Activated B cell treated with CpG ODN at 0.5 μM for 24 hours (primary cell): ENCODE measurements around the gene PLSCR4. TPM values are rescaled to one million over a fixed set of nuclear protein-coding genes. Genes with fewer than 3 reads are reported as not detected.

Source experiments
- ATAC-seq: fragments of 200-7000 bp; cut with Tn5 transposase; one replicate; pipeline ENCODE4 v1.10.0; 2021; ENCODE audit warnings: low read depth, mild to moderate bottlenecking, moderate library complexity
- CTCF ChIA-PET: fragments of 350-600 bp; sonication (Branson Sonifier 250); formaldehyde crosslinking; loops from one replicate; lab custom pipeline; 2021; ENCODE audit warnings: antibody characterized with exemption; lab: Charles Lee
- POLR2A ChIA-PET: fragments of 350-600 bp; sonication (Branson Sonifier 250); formaldehyde crosslinking; loops from one replicate; lab custom pipeline; 2021; ENCODE audit warnings: antibody characterized with exemption; lab: Charles Lee
- DNase-seq: peaks from one replicate; pipeline ENCODE4 v3.0.0; 2022
- H3K27ac Mint-ChIP-seq: one replicate; pipeline ENCODE4 v1.8.0; 2020; ENCODE audit warnings: mixed read lengths
- H3K27me3 Mint-ChIP-seq: one replicate; pipeline ENCODE4 v1.8.0; 2021; ENCODE audit warnings: mixed read lengths
- H3K36me3 Mint-ChIP-seq: one replicate; pipeline ENCODE4 v1.8.0; 2021; ENCODE audit warnings: low read depth, mixed read lengths
- H3K4me1 Mint-ChIP-seq: one replicate; pipeline ENCODE4 v1.8.0; 2021; ENCODE audit warnings: mixed read lengths
- H3K4me3 Mint-ChIP-seq: one replicate; pipeline ENCODE4 v1.8.0; 2020; ENCODE audit warnings: mild to moderate bottlenecking, mixed read lengths
- H3K9me3 Mint-ChIP-seq: one replicate; pipeline ENCODE4 v1.8.0; 2020; ENCODE audit warnings: mixed read lengths
- CTCF ChIP-seq: fragments of 200-600 bp; IDR thresholded peaks from one replicate; pipeline ENCODE4 v1.8.0; 2022; ENCODE audit warnings: antibody characterized with exemption, mild to moderate bottlenecking
- intact Hi-C: fragments of 100-400 bp; cut with micrococcal nuclease; formaldehyde crosslinking; loops from one replicate; pipeline ENCODE4 v1.15.1; 2024
- total RNA-seq: library from RNA; stranded (reverse); gene quantifications from 2 replicates; pipeline ENCODE4 v1.2.3, GENCODE V29; 2022

PLSCR4 gene
- total RNA-seq, 1 donor from 2014 or later = not detected

- no peak for TF ChIP-seq CTCF
- no peaks in the 10 kb centered on the region for H3K36me3 Mint-ChIP-seq
- peaks cover 14% of the 10 kb centered on the region for H3K27me3 Mint-ChIP-seq
- ChIA-PET POLR2A (no interaction called here), CTCF (no interaction called here)
- H3K4me3 Mint-ChIP-seq = no peak overlapping the region
- H3K27ac Mint-ChIP-seq = no peak overlapping the region
- no peaks in the 10 kb centered on the region for H3K9me3 Mint-ChIP-seq
- peaks cover 7% of the 10 kb centered on the region for H3K4me1 Mint-ChIP-seq
- no peak for ATAC-seq
- DNase-seq = no peak
- intact Hi-C loops = no loop called here
Measured at GRCh38 chr3:146246526-146246925, 4.4 kb downstream of the PLSCR4 start.

GRCh38 chr3:146243559-146243958 is 7.3 kb downstream of the PLSCR4 start:
- no peak for DNase-seq

GRCh38 chr3:146241523-146242240 is 9.2 kb downstream of the PLSCR4 start:
- intact Hi-C loops = no loop called here
- Mint-ChIP-seq H3K4me1 (no peaks in the 10 kb centered on the region), H3K36me3 (no peaks in the 10 kb centered on the region), H3K4me3 (no peak overlapping the region), H3K27me3 (no peaks in the 10 kb centered on the region), H3K9me3 (peaks cover 7% of the 10 kb centered on the region), H3K27ac (no peak overlapping the region)
- no peak for ATAC-seq
- ChIA-PET CTCF (no interaction called here), POLR2A (no interaction called here)
- no peak for TF ChIP-seq CTCF
- DNase-seq = no peak

More at GRCh38 chr3:146243559-146243958, 7.3 kb downstream of the PLSCR4 start:
- Mint-ChIP-seq H3K27ac (no peak overlapping the region), H3K36me3 (no peaks in the 10 kb centered on the region), H3K27me3 (peaks cover 2% of the 10 kb centered on the region), H3K9me3 (no peaks in the 10 kb centered on the region), H3K4me3 (no peak overlapping the region), H3K4me1 (no peaks in the 10 kb centered on the region)
- no peak for TF ChIP-seq CTCF
- ChIA-PET CTCF (no interaction called here), POLR2A (no interaction called here)
- no peak for ATAC-seq
- intact Hi-C loops = no loop called here

GRCh38 chr3:146233487-146233886 is 17.4 kb downstream of the PLSCR4 start:
- H3K4me3 Mint-ChIP-seq = no peak overlapping the region
- ChIA-PET CTCF (no interaction called here), POLR2A (no interaction called here)
- intact Hi-C loops = no loop called here
- no peaks in the 10 kb centered on the region for H3K4me1 Mint-ChIP-seq
- no peak for TF ChIP-seq CTCF
- DNase-seq = no peak
- no peak for ATAC-seq
- H3K9me3 Mint-ChIP-seq = peaks cover 25% of the 10 kb centered on the region
- no peak overlapping the region for H3K27ac Mint-ChIP-seq
- no peaks in the 10 kb centered on the region for H3K27me3 Mint-ChIP-seq
- H3K36me3 Mint-ChIP-seq = no peaks in the 10 kb centered on the region

GRCh38 chr3:146227486-146227885 is 23.4 kb downstream of the PLSCR4 start:
- intact Hi-C loops = no loop called here
- Mint-ChIP-seq H3K27ac (no peak overlapping the region), H3K4me1 (no peaks in the 10 kb centered on the region), H3K27me3 (no peaks in the 10 kb centered on the region), H3K4me3 (no peak overlapping the region), H3K36me3 (no peaks in the 10 kb centered on the region), H3K9me3 (no peaks in the 10 kb centered on the region)
- DNase-seq = no peak
- CTCF ChIA-PET = no interaction called here
- TF ChIP-seq CTCF = no peak
- POLR2A ChIA-PET = no interaction called here
- no peak for ATAC-seq
